ENCODE data around the gene RNF213. TPM values are rescaled to one million over a fixed set of nuclear protein-coding genes. Genes with fewer than 3 reads are reported as not detected.

The RNF213 gene
- total RNA-seq, 1 experiment from 2014 or later: 70.5 TPM

DNA sequence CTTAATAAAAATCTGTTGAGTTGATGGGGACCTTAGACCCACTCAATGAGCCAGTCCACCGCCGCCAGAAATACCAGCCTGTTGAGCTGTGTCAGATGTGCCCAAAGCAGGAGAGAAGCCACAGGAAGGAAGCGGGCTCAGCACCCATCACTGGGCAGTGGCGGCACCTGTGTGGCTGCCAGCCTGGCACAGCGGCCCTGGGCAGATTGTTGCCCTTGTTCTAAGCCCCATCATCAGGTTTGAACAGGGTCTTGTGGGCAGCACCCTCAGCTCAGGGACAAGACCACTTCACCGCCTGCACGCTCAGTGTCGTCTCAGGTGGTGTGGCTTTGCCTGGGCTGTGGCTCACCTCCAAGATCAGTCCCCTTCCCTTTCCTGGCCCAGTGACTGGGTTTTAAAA, 163.6 kb downstream of the RNF213 start (continued):
- TF ChIP-seq MAX (CRISPR knock-in tag; IDR thresholded peaks at IDR 0.05): no peak
- no peak for TF ChIP-seq TP53 (CRISPR knock-in tag; IDR thresholded peaks at IDR 0.05)
- no peak for TF ChIP-seq CREM (CRISPR knock-in tag; IDR thresholded peaks at IDR 0.05)
- TF ChIP-seq GABPB1 (CRISPR knock-in tag; IDR thresholded peaks at IDR 0.05): no peak
- TF ChIP-seq GTF2I (CRISPR knock-in tag; conservative IDR thresholded peaks at IDR 0.05): no peak
- TF ChIP-seq, protein P1, sequence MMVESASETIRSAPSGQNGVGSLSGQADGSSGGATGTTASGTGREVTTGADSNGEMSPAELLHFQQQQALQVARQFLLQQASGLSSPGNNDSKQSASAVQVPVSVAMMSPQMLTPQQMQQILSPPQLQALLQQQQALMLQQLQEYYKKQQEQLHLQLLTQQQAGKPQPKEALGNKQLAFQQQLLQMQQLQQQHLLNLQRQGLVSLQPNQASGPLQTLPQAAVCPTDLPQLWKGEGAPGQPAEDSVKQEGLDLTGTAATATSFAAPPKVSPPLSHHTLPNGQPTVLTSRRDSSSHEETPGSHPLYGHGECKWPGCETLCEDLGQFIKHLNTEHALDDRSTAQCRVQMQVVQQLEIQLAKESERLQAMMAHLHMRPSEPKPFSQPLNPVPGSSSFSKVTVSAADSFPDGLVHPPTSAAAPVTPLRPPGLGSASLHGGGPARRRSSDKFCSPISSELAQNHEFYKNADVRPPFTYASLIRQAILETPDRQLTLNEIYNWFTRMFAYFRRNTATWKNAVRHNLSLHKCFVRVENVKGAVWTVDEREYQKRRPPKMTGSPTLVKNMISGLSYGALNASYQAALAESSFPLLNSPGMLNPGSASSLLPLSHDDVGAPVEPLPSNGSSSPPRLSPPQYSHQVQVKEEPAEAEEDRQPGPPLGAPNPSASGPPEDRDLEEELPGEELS (CRISPR knock-in tag; IDR thresholded peaks at IDR 0.05): no peak
- TF ChIP-seq ETV6 (CRISPR knock-in tag; IDR thresholded peaks at IDR 0.05): no peak

GRCh38 chr17:80424878-80425765, 164.5 kb downstream of the RNF213 start:
- ChIA-PET CTCF (interaction anchor here (0.7 to 3.3 kb wide), 15 partner anchors 11 to 545 kb away, joined by 3 to 10 read pairs (median 4); partner anchors contain the start of gene GAA), POLR2A (no interaction called here)
- ATAC-seq: peak; percentile 13; the same call in 1 of the 2 replicates
- H3K27me3 Mint-ChIP-seq (ENCODE audit: low read depth): no peaks in the 10 kb centered on the region; the same call in 1 of the 2 replicates
- no peaks in the 10 kb centered on the region for H3K36me3 Mint-ChIP-seq
- no peak overlapping the region for H3K27ac Mint-ChIP-seq
- H3K4me3 Mint-ChIP-seq: no peak overlapping the region
- no peak for DNase-seq (ENCODE audit: low spot score)
- H3K9me3 Mint-ChIP-seq: no peaks in the 10 kb centered on the region
- H3K4me1 Mint-ChIP-seq: 0 out of 2 replicates have a peak, but pooled peaks cover 3% of the 10 kb centered on the region
- TF ChIP-seq OVOL2 (CRISPR knock-in tag; IDR thresholded peaks at IDR 0.05; ENCODE audit: borderline replicate concordance): no peak
- TF ChIP-seq ATF6 (CRISPR knock-in tag; IDR thresholded peaks at IDR 0.05): no peak
- no peak for TF ChIP-seq MXD4 (CRISPR knock-in tag; IDR thresholded peaks at IDR 0.05; ENCODE audit: borderline replicate concordance)
- TF ChIP-seq, protein P2, sequence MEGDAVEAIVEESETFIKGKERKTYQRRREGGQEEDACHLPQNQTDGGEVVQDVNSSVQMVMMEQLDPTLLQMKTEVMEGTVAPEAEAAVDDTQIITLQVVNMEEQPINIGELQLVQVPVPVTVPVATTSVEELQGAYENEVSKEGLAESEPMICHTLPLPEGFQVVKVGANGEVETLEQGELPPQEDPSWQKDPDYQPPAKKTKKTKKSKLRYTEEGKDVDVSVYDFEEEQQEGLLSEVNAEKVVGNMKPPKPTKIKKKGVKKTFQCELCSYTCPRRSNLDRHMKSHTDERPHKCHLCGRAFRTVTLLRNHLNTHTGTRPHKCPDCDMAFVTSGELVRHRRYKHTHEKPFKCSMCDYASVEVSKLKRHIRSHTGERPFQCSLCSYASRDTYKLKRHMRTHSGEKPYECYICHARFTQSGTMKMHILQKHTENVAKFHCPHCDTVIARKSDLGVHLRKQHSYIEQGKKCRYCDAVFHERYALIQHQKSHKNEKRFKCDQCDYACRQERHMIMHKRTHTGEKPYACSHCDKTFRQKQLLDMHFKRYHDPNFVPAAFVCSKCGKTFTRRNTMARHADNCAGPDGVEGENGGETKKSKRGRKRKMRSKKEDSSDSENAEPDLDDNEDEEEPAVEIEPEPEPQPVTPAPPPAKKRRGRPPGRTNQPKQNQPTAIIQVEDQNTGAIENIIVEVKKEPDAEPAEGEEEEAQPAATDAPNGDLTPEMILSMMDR (IDR thresholded peaks at IDR 0.05): no peak
- no peak for TF ChIP-seq MAX (CRISPR knock-in tag; IDR thresholded peaks at IDR 0.05)
- no peak for TF ChIP-seq TEAD1 (CRISPR knock-in tag; IDR thresholded peaks at IDR 0.05)
- TF ChIP-seq, protein P1 (CRISPR knock-in tag; IDR thresholded peaks at IDR 0.05): no peak
- no peak for TF ChIP-seq HMGXB4 (CRISPR knock-in tag; IDR thresholded peaks at IDR 0.05)
- no peak for TF ChIP-seq NFE2L1 (CRISPR knock-in tag; IDR thresholded peaks at IDR 0.05)
- TF ChIP-seq, protein P3, sequence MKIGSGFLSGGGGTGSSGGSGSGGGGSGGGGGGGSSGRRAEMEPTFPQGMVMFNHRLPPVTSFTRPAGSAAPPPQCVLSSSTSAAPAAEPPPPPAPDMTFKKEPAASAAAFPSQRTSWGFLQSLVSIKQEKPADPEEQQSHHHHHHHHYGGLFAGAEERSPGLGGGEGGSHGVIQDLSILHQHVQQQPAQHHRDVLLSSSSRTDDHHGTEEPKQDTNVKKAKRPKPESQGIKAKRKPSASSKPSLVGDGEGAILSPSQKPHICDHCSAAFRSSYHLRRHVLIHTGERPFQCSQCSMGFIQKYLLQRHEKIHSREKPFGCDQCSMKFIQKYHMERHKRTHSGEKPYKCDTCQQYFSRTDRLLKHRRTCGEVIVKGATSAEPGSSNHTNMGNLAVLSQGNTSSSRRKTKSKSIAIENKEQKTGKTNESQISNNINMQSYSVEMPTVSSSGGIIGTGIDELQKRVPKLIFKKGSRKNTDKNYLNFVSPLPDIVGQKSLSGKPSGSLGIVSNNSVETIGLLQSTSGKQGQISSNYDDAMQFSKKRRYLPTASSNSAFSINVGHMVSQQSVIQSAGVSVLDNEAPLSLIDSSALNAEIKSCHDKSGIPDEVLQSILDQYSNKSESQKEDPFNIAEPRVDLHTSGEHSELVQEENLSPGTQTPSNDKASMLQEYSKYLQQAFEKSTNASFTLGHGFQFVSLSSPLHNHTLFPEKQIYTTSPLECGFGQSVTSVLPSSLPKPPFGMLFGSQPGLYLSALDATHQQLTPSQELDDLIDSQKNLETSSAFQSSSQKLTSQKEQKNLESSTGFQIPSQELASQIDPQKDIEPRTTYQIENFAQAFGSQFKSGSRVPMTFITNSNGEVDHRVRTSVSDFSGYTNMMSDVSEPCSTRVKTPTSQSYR (CRISPR knock-in tag; IDR thresholded peaks at IDR 0.05): no peak

Data from WTC11 (cell line).